Measurements from ENCODE around the gene RPAP2.
"Not testable (repeated sequence)": the region's sequence is repeated elsewhere in the genome, so short reads cannot be mapped to it uniquely, and the experiment has no call there.

Gene RPAP2

DNA sequence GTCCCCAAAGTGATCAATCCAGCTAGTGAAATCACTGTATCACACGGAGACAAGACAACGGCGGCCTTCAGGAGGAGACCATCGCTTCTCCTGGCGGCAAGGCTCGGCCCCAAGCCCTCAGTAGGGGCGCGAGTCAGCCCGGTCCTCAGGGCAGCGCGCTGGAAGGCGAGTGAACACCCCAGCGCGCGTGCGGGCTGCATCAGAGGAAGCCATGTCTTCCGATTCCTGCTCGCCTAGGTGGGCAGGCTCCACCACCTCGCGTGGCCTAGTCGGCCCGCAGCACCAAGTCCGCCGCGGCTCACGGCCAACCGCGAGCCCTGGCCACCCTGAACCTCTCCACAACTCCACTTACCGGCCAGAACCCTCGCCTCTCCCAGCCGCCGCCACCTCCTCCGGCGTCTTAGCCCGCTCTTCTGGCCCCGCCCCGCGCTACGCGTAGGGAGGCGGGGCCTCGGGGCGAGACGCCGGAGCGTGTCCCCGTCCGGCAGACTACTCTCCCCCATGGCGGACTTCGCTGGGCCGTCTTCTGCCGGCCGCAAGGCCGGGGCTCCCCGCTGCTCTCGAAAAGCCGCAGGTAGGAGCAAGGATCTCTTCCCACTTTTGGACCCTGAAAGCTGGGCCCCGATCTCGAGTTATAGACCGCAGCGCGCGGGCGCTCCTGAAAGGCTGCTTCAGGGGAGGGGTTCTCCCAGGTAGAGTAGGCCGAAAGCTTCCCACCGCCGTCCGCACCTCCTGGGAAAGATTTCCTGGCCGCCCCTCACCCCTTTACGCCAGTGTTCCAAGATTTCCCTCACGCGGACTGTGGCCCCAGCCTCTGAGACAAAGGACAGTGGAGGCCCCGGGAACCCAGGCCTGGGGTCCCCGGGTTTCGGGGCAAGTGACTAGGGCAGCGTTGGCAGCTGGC, at the start of gene RPAP2, which contains the start of gene GLMN:
Gene RPAP2, plus strand, starts transcription at position 487 of the 904 bp plus-strand sequence. Its CDS starts 15 bp downstream, at position 502.
Gene GLMN, minus strand, starts transcription at position 415 of the 904 bp plus-strand sequence. CDS start 988 bp downstream, outside the sequence.
- Histone ChIP-seq H3K9me3 (no peaks in the 10 kb centered on the region), H3K4me1 (ENCODE audit: control insufficient read depth in 1 of 2, insufficient read depth in 1 of 2, low read depth in 1 of 2, low read length in 1 of 2) (peaks cover 17 to 20% of the 10 kb centered on the region in 2 experiments), H3K27me3 (no peaks in the 10 kb centered on the region), H3K36me3 (no peaks in the 10 kb centered on the region), H3K4me3 (ENCODE audit: low read depth in 1 of 2, low read length in 1 of 2) (peak within 1 kb of the TSS; percentile 76), H3K27ac (peak within 1 kb of the TSS; percentile 83)
- TF ChIP-seq, protein P1, sequence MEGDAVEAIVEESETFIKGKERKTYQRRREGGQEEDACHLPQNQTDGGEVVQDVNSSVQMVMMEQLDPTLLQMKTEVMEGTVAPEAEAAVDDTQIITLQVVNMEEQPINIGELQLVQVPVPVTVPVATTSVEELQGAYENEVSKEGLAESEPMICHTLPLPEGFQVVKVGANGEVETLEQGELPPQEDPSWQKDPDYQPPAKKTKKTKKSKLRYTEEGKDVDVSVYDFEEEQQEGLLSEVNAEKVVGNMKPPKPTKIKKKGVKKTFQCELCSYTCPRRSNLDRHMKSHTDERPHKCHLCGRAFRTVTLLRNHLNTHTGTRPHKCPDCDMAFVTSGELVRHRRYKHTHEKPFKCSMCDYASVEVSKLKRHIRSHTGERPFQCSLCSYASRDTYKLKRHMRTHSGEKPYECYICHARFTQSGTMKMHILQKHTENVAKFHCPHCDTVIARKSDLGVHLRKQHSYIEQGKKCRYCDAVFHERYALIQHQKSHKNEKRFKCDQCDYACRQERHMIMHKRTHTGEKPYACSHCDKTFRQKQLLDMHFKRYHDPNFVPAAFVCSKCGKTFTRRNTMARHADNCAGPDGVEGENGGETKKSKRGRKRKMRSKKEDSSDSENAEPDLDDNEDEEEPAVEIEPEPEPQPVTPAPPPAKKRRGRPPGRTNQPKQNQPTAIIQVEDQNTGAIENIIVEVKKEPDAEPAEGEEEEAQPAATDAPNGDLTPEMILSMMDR (IDR thresholded peaks at IDR 0.05) = peak; percentile 23

DNA sequence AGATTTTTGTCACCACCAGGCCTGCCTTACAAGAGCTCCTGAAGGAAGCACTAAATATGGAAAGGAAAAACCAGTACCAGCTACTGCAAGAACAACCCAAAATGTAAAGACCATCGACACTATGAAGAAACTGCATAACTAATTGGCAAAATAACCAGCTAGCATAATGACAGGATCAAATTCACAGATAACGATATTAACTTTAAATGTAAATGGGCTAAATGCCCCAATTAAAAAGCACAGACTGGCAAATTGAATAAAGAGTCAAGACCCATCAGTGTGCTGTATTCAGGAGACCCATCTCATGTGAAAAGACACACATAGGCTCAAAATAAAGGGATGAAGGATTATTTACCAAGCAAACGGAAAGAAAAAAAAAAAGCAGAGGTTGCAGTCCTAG, 44.1 kb upstream of the RPAP2 start:
- not testable (repeated sequence) for H3K9me3 ChIP-seq; H3K27me3 ChIP-seq; H3K4me1 ChIP-seq (ENCODE audit: control insufficient read depth in 1 of 2, insufficient read depth in 1 of 2, low read depth in 1 of 2, low read length in 1 of 2); H3K4me3 ChIP-seq (ENCODE audit: low read depth in 1 of 2, low read length in 1 of 2); H3K27ac ChIP-seq
- peaks cover 20% of the 10 kb centered on the region for H3K36me3 ChIP-seq

DNA sequence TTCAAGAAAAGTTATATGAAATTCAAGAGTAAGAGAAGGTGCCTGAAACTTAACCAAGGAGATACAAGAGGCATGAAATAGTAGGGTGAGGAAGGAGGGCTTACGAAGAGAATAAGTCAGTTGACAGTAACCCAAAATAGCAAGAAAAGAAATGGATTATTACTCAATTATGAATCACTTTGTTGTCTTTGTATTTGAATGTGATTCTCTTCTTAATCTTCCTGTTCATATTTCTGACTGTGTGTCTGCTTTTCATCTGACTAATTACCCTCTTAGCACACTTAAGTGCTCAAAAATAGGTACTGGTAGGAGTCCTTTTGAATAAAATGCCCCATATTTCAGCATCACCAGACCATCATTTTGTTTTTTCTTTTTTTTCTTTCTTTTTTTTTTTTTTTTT, 39.5 kb upstream of the RPAP2 start:
- H3K36me3 ChIP-seq = peaks cover 46% of the 10 kb centered on the region
- H3K9me3 ChIP-seq = no peaks in the 10 kb centered on the region
- H3K4me1 ChIP-seq (ENCODE audit: control insufficient read depth in 1 of 2, insufficient read depth in 1 of 2, low read depth in 1 of 2, low read length in 1 of 2) = no peaks in the 10 kb centered on the region
- H3K4me3 ChIP-seq (ENCODE audit: low read depth in 1 of 2, low read length in 1 of 2) = no peak overlapping the region
- no peak overlapping the region for H3K27ac ChIP-seq
- H3K27me3 ChIP-seq = no peaks in the 10 kb centered on the region
- TF ChIP-seq, protein P1 (IDR thresholded peaks at IDR 0.05) = no peak

DNA sequence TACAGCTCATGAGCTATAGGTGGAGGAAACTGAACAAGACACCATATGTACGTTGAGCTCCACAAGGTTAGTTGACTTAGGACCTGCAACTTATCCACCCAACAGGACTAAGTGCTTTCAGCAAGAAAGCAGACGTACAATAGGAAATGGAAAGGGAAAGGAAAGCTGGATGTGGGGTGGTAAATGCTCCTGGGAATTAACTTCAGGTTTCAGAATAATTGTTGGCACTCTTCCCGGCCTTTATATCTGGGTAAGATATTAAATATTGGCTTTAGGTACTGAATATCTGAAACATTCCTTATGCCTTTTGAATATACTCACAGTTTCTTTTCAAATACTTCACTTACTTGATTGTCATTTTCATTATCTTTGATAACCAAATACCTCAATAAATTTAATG, 36.3 kb upstream of the RPAP2 start:
- H3K27me3 ChIP-seq = no peaks in the 10 kb centered on the region
- no peaks in the 10 kb centered on the region for H3K4me1 ChIP-seq (ENCODE audit: control insufficient read depth in 1 of 2, insufficient read depth in 1 of 2, low read depth in 1 of 2, low read length in 1 of 2)
- H3K27ac ChIP-seq = no peak overlapping the region
- H3K9me3 ChIP-seq = no peaks in the 10 kb centered on the region
- no peak overlapping the region for H3K4me3 ChIP-seq (ENCODE audit: low read depth in 1 of 2, low read length in 1 of 2)
- TF ChIP-seq, protein P1 (IDR thresholded peaks at IDR 0.05) = no peak
- H3K36me3 ChIP-seq = peaks cover 65% of the 10 kb centered on the region

DNA sequence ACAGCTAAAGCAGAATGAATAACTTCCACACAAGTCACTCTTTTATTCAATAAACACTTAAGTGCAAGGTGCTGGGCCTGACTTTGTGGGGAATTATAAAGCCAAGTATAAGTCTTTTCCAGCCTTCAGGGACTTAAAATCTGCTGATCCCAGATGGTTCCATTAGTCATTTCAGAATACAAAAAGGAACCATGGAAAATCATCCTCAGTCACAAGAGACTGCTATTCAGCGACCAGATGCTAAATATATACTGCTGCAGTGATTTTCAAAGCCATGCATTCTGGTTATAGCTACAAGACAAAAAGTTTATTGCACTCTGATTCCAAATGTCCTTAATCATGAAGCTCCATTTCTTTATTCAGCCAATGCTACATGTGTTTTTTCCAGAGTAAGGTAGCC, 25.8 kb upstream of the RPAP2 start:
- TF ChIP-seq, protein P1 (IDR thresholded peaks at IDR 0.05) = no peak
- H3K4me1 ChIP-seq (ENCODE audit: control insufficient read depth in 1 of 2, insufficient read depth in 1 of 2, low read depth in 1 of 2, low read length in 1 of 2) = no peaks in the 10 kb centered on the region
- H3K4me3 ChIP-seq (ENCODE audit: low read depth in 1 of 2, low read length in 1 of 2) = no peak overlapping the region
- H3K9me3 ChIP-seq = no peaks in the 10 kb centered on the region
- no peaks in the 10 kb centered on the region for H3K27me3 ChIP-seq
- H3K27ac ChIP-seq = no peak overlapping the region
- H3K36me3 ChIP-seq = peaks cover 46% of the 10 kb centered on the region

DNA sequence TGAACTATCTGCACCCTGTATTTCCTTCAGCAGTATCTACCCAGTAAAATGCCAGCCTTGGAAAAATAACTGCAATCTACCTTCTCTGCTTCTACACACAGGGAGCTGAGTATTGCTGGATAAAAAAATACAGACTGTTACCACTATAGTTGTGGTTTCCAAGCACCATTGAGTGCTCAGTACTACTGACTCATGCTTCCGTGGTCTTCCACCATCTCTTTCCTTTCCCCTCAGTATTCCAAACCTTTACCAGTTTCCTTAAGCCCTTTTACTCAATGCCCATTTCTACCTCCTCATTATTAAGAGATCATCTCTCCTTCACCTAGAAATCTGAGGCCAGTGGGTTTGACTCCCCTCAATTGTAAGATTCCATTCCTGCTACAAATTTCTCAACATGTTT, 23.9 kb upstream of the RPAP2 start:
- Histone ChIP-seq H3K4me1 (ENCODE audit: control insufficient read depth in 1 of 2, insufficient read depth in 1 of 2, low read depth in 1 of 2, low read length in 1 of 2) (no peaks in the 10 kb centered on the region), H3K36me3 (peaks cover 45% of the 10 kb centered on the region), H3K9me3 (no peaks in the 10 kb centered on the region), H3K4me3 (ENCODE audit: low read depth in 1 of 2, low read length in 1 of 2) (no peak overlapping the region), H3K27me3 (no peaks in the 10 kb centered on the region), H3K27ac (no peak overlapping the region)
- TF ChIP-seq, protein P1 (IDR thresholded peaks at IDR 0.05) = no peak
